HEK293 (cell line): Measurements from ENCODE around the gene CDCP1.
"Not testable (repeated sequence)": the region's sequence is repeated elsewhere in the genome, so short reads cannot be mapped to it uniquely, and the experiment has no call there.

ENCODE experiments used
- CTCF ChIA-PET: fragments of 350-600 bp; formaldehyde crosslinking; extraction: SDS; loops from one replicate; lab custom pipeline; 2021; ENCODE audit warnings: antibody characterized with exemption; lab: Yijun Ruan, JAX
- POLR2A ChIA-PET: fragments of 300-600 bp; formaldehyde crosslinking; extraction: SDS; loops from one replicate; lab custom pipeline; 2020; ENCODE audit warnings: antibody characterized with exemption, inconsistent platforms; lab: Yijun Ruan, JAX
- H3K27ac ChIP-seq: fragments of 200-500 bp; sonication (Bioruptor generic); 2 replicates; pipeline ENCODE4 v1.5.1; 2014; ENCODE audit warnings: low read depth, low read length, control low read depth, inconsistent platforms; ENCODE audit errors: extremely low read depth
- H3K36me3 ChIP-seq, 2 experiments: fragments of 200-500 bp in 1 of 2; sonication (Bioruptor generic) in 1 of 2; 1 replicate in 1 of 2; 2 replicates in 1 of 2; pipeline ENCODE4 v1.5.1; 2014 to 2017; ENCODE audit warnings: inconsistent platforms in 2 of 2, low read length in 2 of 2; ENCODE audit not compliant: control insufficient read depth in 2 of 2, insufficient read depth in 1 of 2
- H3K4me1 ChIP-seq: fragments of 200-500 bp; sonication (Bioruptor generic); 2 replicates; pipeline ENCODE4 v1.5.1; 2014; ENCODE audit warnings: mild to moderate bottlenecking, low read length, inconsistent platforms; ENCODE audit not compliant: control insufficient read depth, insufficient read depth
- H3K4me3 ChIP-seq: 2 replicates; pipeline ENCODE4 v1.5.1; 2011; ENCODE audit warnings: low read depth, mild to moderate bottlenecking, control low read depth, low read length, moderate library complexity
- H3K9me3 ChIP-seq: fragments of 200-500 bp; sonication (Bioruptor generic); 2 replicates; pipeline ENCODE4 v1.5.1; 2014; ENCODE audit warnings: low read depth, low read length, inconsistent platforms; ENCODE audit not compliant: control insufficient read depth, insufficient read depth
- CTCF ChIP-seq: fragments of 450-650 bp; formaldehyde crosslinking; IDR thresholded peaks from 2 replicates; pipeline ENCODE4 v1.5.1; 2016; ENCODE audit warnings: missing biosample characterization, missing genetic modification characterization
- GLI2 ChIP-seq: fragments of 450-650 bp; formaldehyde crosslinking; IDR thresholded peaks from 2 replicates; pipeline ENCODE4; 2017; ENCODE audit warnings: missing biosample characterization, missing genetic modification characterization, low read depth, borderline replicate concordance
- INSM2 ChIP-seq: fragments of 450-650 bp; formaldehyde crosslinking; IDR thresholded peaks from 2 replicates; pipeline ENCODE4 v1.5.1; 2016; ENCODE audit warnings: missing biosample characterization, missing genetic modification characterization
- KLF8 ChIP-seq: fragments of 450-650 bp; formaldehyde crosslinking; IDR thresholded peaks from 2 replicates; pipeline ENCODE4 v1.5.1; 2016; ENCODE audit warnings: missing biosample characterization, missing genetic modification characterization
- PBX3 ChIP-seq: sonication (generic); formaldehyde crosslinking; IDR thresholded peaks from 2 replicates; pipeline ENCODE4 v1.8.1; 2022; ENCODE audit warnings: mild to moderate bottlenecking, moderate library complexity, missing genetic modification reagents
- RBAK ChIP-seq: fragments of 450-650 bp; formaldehyde crosslinking; IDR thresholded peaks from 2 replicates; pipeline ENCODE4 v1.5.1; 2016; ENCODE audit warnings: missing biosample characterization, missing genetic modification characterization
- SP3 ChIP-seq: fragments of 450-650 bp; formaldehyde crosslinking; IDR thresholded peaks from 2 replicates; pipeline ENCODE4 v1.5.1; 2016; ENCODE audit warnings: missing biosample characterization, missing genetic modification characterization
- WT1 ChIP-seq: fragments of 450-650 bp; formaldehyde crosslinking; IDR thresholded peaks from 2 replicates; pipeline ENCODE4 v1.5.1; 2016; ENCODE audit warnings: missing biosample characterization, missing genetic modification characterization
- ZBTB7A ChIP-seq: fragments of 450-650 bp; formaldehyde crosslinking; IDR thresholded peaks from 2 replicates; pipeline ENCODE4 v1.5.1; 2016; ENCODE audit warnings: low read depth, missing biosample characterization, missing genetic modification characterization
- ZFP41 ChIP-seq: fragments of 450-650 bp; formaldehyde crosslinking; IDR thresholded peaks from 2 replicates; pipeline ENCODE4 v1.5.1; 2016; ENCODE audit warnings: missing biosample characterization, missing genetic modification characterization, borderline replicate concordance
- ZNF121 ChIP-seq: fragments of 450-650 bp; formaldehyde crosslinking; IDR thresholded peaks from 2 replicates; pipeline ENCODE4 v1.5.1; 2016; ENCODE audit warnings: missing biosample characterization, missing genetic modification characterization
- ZNF133 ChIP-seq: fragments of 450-650 bp; formaldehyde crosslinking; IDR thresholded peaks from 2 replicates; pipeline ENCODE4 v1.5.1; 2016; ENCODE audit warnings: missing biosample characterization, missing genetic modification characterization
- ZNF140 ChIP-seq: fragments of 450-650 bp; formaldehyde crosslinking; IDR thresholded peaks from 2 replicates; pipeline ENCODE4 v1.5.1; 2016; ENCODE audit warnings: missing biosample characterization, missing genetic modification characterization
- ZNF2 ChIP-seq: fragments of 450-650 bp; formaldehyde crosslinking; IDR thresholded peaks from 2 replicates; pipeline ENCODE4 v1.5.1; 2016; ENCODE audit warnings: missing biosample characterization, missing genetic modification characterization
- ZNF692 ChIP-seq: fragments of 450-650 bp; formaldehyde crosslinking; IDR thresholded peaks from 2 replicates; pipeline ENCODE4 v1.5.1; 2016; ENCODE audit warnings: missing biosample characterization, missing genetic modification characterization
- ZNF701 ChIP-seq: fragments of 450-650 bp; formaldehyde crosslinking; IDR thresholded peaks from 2 replicates; pipeline ENCODE4 v1.5.1; 2016; ENCODE audit warnings: missing biosample characterization, missing genetic modification characterization
- TF ChIP-seq, protein P1 (sequence below): fragments of 450-650 bp; formaldehyde crosslinking; IDR thresholded peaks from 2 replicates; pipeline ENCODE4 v1.5.1; 2016; ENCODE audit warnings: missing biosample characterization, missing genetic modification characterization

Gene CDCP1

DNA sequence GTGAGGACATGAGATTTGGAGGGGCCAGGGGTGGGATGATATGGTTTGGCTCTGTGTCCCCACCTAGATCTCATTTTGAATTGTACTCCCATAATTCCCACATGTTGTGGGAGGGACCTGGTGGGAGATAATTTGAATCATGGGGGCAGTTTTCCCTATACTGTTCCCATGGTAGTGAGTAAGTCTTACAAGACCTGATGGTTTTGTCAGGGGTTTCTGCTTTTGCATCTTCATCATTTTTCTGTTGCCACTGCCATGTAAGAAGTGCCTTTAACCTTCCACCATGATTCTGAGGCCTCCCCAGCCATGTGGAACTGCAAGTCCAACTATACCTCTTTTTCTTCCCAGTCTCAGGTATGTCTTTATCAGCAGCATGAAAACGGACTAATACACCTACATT is 67.9 kb downstream of the CDCP1 start:
- POLR2A ChIA-PET, CTCF ChIA-PET, H3K4me3 ChIP-seq: not testable (repeated sequence)

DNA sequence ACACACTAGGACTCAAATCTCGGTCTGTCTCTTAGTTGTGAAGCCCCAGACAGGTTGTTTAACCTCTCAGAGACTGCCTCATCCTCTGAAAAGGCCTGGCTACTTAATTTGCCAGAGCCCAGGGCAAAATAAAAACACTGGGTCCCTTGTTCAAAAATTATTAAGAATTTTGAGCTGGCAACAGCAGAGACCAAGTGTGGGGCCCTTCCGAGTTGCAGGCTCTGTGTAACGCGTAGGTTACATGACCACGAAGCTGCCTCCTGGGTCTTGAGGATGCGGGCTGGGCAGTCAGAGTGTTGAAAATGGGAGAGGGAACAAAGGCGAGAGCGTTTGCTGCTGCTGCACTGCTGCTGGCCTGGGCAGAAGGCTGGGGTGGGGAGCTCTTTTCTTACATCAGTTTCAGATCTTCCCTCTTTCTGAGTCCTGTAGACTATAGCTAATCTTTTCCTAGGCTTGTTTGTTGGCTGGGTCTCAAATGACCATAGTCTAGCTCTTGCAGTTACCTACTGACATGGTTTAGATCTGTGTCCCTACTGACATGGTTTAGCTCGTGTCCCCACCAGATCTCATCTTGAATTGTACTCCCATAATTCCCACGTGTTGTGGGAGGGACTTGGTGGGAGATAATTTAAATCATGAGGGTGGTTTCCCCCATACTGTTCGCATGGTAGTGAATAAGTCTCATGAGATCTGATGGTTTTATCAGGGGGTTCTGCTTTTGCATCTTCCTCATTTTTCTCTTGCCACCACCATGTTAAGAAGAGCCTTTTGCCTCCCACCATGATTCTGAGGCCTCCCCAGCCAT is 70.2 kb downstream of the CDCP1 start:
- CTCF ChIA-PET: interaction anchor here (0.9 kb wide), 1 partner anchor 112 kb away, joined by 3 read pairs; no protein-coding TSS in a partner anchor
- H3K4me1 ChIP-seq: no peaks in the 10 kb centered on the region
- POLR2A ChIA-PET: no interaction called here
- no peaks in the 10 kb centered on the region for H3K9me3 ChIP-seq
- TF ChIP-seq CTCF (tag by site-specific recombination): no peak
- TF ChIP-seq ZNF2 (tag by site-specific recombination): no peak
- no peak for TF ChIP-seq ZNF692 (tag by site-specific recombination)
- no peak for TF ChIP-seq ZNF701 (tag by site-specific recombination)
- no peak for TF ChIP-seq ZNF140
- TF ChIP-seq, protein P1, sequence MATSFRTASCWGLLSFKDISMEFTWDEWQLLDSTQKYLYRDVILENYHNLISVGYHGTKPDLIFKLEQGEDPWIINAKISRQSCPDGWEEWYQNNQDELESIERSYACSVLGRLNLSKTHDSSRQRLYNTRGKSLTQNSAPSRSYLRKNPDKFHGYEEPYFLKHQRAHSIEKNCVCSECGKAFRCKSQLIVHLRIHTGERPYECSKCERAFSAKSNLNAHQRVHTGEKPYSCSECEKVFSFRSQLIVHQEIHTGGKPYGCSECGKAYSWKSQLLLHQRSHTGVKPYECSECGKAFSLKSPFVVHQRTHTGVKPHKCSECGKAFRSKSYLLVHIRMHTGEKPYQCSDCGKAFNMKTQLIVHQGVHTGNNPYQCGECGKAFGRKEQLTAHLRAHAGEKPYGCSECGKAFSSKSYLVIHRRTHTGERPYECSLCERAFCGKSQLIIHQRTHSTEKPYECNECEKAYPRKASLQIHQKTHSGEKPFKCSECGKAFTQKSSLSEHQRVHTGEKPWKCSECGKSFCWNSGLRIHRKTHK: no peak
- no peak for TF ChIP-seq SP3 (tag by site-specific recombination)
- TF ChIP-seq ZFP41 (tag by site-specific recombination): no peak
- TF ChIP-seq KLF8 (tag by site-specific recombination): no peak
- TF ChIP-seq WT1 (tag by site-specific recombination): no peak
- no peak for TF ChIP-seq ZNF121 (tag by site-specific recombination)
- TF ChIP-seq RBAK (tag by site-specific recombination): no peak
- no peak for TF ChIP-seq ZNF133 (tag by site-specific recombination)
- TF ChIP-seq GLI2 (tag by site-specific recombination): no peak
- TF ChIP-seq INSM2: no peak
- TF ChIP-seq ZBTB7A (tag by site-specific recombination): no peak
- TF ChIP-seq PBX3 (CRISPR knock-in tag): no peak
- no peaks in the 10 kb centered on the region for H3K36me3 ChIP-seq
- no peak overlapping the region for H3K27ac ChIP-seq
- no peak overlapping the region for H3K4me3 ChIP-seq

More for the DNA sequence above, 67.9 kb downstream of the CDCP1 start:
- H3K27ac ChIP-seq, H3K36me3 ChIP-seq, H3K4me1 ChIP-seq, H3K9me3 ChIP-seq: not testable (repeated sequence)
